HepG2 (cell line): ENCODE measurements around the gene METTL26. TPM values are rescaled to one million over a fixed set of nuclear protein-coding genes. Genes with fewer than 3 reads are reported as not detected.

Experiments
- E2F2 ChIP-seq: sonication (generic); formaldehyde crosslinking; IDR thresholded peaks from 2 replicates; pipeline ENCODE4 v1.4.0; 2020; ENCODE audit warnings: missing genetic modification reagents, borderline replicate concordance
- FOXA3 ChIP-seq: IDR thresholded peaks from 2 replicates; pipeline ENCODE4 v1.6.1; 2016; ENCODE audit warnings: missing genetic modification reagents, missing compliant biosample characterization
- HOXA3 ChIP-seq: sonication (generic); formaldehyde crosslinking; IDR thresholded peaks from 2 replicates; pipeline ENCODE4 v1.5.0; 2020; ENCODE audit warnings: missing genetic modification reagents
- HOXA9 ChIP-seq: sonication (generic); formaldehyde crosslinking; IDR thresholded peaks from 2 replicates; pipeline ENCODE4 v1.8.1; 2022; ENCODE audit warnings: missing genetic modification reagents, mild to moderate bottlenecking, moderate library complexity, borderline replicate concordance
- MEF2D ChIP-seq: sonication (generic); formaldehyde crosslinking; IDR thresholded peaks from 2 replicates; pipeline ENCODE4 v1.5.1; 2020; ENCODE audit warnings: mild to moderate bottlenecking, missing genetic modification reagents
- RBM22 ChIP-seq: fragments of 200-400 bp; formaldehyde crosslinking; optimal IDR thresholded peaks from 2 replicates; pipeline ENCODE3; 2017; ENCODE audit warnings: mild to moderate bottlenecking, low read length, moderate library complexity
- SMC3 ChIP-seq: IDR thresholded peaks from 2 replicates; pipeline ENCODE4 v1.6.1; 2011; ENCODE audit warnings: low read length, improper control_type of control experiment
- SP2 ChIP-seq: sonication (generic); formaldehyde crosslinking; IDR thresholded peaks from 2 replicates; pipeline ENCODE4 v1.5.1; 2020; ENCODE audit warnings: mild to moderate bottlenecking, missing genetic modification reagents
- ZBTB8A ChIP-seq: sonication (generic); formaldehyde crosslinking; IDR thresholded peaks from 2 replicates; pipeline ENCODE4 v1.4.0; 2020; ENCODE audit warnings: mild to moderate bottlenecking, low read depth, missing genetic modification reagents, borderline replicate concordance
- ZNF329 ChIP-seq: sonication (generic); formaldehyde crosslinking; IDR thresholded peaks from 2 replicates; pipeline ENCODE4 v1.9.0; 2021; ENCODE audit warnings: low read depth, mild to moderate bottlenecking, missing genetic modification reagents
- ZNF354B ChIP-seq: sonication (generic); formaldehyde crosslinking; IDR thresholded peaks from 2 replicates; pipeline ENCODE4 v1.8.0; 2022; ENCODE audit warnings: mild to moderate bottlenecking, missing genetic modification reagents
- ZNF558 ChIP-seq: sonication (generic); formaldehyde crosslinking; IDR thresholded peaks from 2 replicates; pipeline ENCODE4 v1.9.0; 2022; ENCODE audit warnings: mild to moderate bottlenecking, missing genetic modification reagents, borderline replicate concordance
- ZNF614 ChIP-seq: IDR thresholded peaks from 2 replicates; pipeline ENCODE4 v1.6.1; 2018; ENCODE audit warnings: missing biosample characterization, missing genetic modification reagents, inconsistent platforms, borderline replicate concordance
- ZNF615 ChIP-seq: sonication (generic); formaldehyde crosslinking; IDR thresholded peaks from 2 replicates; pipeline ENCODE4 v1.5.0; 2020; ENCODE audit warnings: mild to moderate bottlenecking, missing genetic modification reagents, borderline replicate concordance
- ZNF878 ChIP-seq: sonication (generic); formaldehyde crosslinking; IDR thresholded peaks from 2 replicates; pipeline ENCODE4 v1.8.1; 2023; ENCODE audit warnings: mild to moderate bottlenecking, missing genetic modification reagents, moderate library complexity
- polyA plus RNA-seq, 8 experiments: library from polyadenylated mRNA; depleted of rRNA in 3 of 8; stranded (reverse) in 7 of 8; unstranded in 1 of 8; fragments of >200 nt; fragmentation: Illumina TruSeq in 4 of 8; extraction: Trizol in 4 of 8; gene quantifications; 2 replicates each; pipeline versions ENCODE4 v1.2.1 to v1.2.3, GENCODE V29; 2011 to 2016; ENCODE audit warnings: low read depth in 4 of 8, missing spikeins in 1 of 8, mixed read lengths in 1 of 8; ENCODE audit not compliant: insufficient read depth in 1 of 8
- total RNA-seq, 5 experiments: library from RNA; depleted of rRNA; stranded (reverse); fragments of >200 nt; fragmentation: Illumina TruSeq; extraction: Trizol; gene quantifications; 2 replicates each; pipeline ENCODE4 v1.2.3, GENCODE V29; 2016; ENCODE audit warnings: low read depth in 1 of 5
- TF ChIP-seq, protein P1 (sequence below), 2 experiments: sonication (generic) in 1 of 2; formaldehyde crosslinking in 1 of 2; IDR thresholded peaks; 2 replicates each; pipeline versions ENCODE4 v1.6.1 to v1.9.0; 2014 to 2022; ENCODE audit warnings: antibody characterized with exemption in 1 of 2, borderline replicate concordance in 1 of 2, inconsistent platforms in 1 of 2, low read depth in 1 of 2, missing genetic modification reagents in 1 of 2
- TF ChIP-seq, protein P2 (sequence below): sonication (generic); formaldehyde crosslinking; IDR thresholded peaks from 2 replicates; pipeline ENCODE4 v1.4.0; 2020; ENCODE audit warnings: missing genetic modification reagents
- TF ChIP-seq, protein P3 (sequence below): IDR thresholded peaks from 2 replicates; pipeline ENCODE4 v1.6.1; 2018; ENCODE audit warnings: missing genetic modification reagents, mild to moderate bottlenecking, missing compliant biosample characterization

Gene METTL26
- total and polyA plus RNA-seq, 2 of the 13 experiments (the other 11 are each of a cell fraction or from before 2014, with no cell fraction given): 65.5 to 70.1 TPM

DNA sequence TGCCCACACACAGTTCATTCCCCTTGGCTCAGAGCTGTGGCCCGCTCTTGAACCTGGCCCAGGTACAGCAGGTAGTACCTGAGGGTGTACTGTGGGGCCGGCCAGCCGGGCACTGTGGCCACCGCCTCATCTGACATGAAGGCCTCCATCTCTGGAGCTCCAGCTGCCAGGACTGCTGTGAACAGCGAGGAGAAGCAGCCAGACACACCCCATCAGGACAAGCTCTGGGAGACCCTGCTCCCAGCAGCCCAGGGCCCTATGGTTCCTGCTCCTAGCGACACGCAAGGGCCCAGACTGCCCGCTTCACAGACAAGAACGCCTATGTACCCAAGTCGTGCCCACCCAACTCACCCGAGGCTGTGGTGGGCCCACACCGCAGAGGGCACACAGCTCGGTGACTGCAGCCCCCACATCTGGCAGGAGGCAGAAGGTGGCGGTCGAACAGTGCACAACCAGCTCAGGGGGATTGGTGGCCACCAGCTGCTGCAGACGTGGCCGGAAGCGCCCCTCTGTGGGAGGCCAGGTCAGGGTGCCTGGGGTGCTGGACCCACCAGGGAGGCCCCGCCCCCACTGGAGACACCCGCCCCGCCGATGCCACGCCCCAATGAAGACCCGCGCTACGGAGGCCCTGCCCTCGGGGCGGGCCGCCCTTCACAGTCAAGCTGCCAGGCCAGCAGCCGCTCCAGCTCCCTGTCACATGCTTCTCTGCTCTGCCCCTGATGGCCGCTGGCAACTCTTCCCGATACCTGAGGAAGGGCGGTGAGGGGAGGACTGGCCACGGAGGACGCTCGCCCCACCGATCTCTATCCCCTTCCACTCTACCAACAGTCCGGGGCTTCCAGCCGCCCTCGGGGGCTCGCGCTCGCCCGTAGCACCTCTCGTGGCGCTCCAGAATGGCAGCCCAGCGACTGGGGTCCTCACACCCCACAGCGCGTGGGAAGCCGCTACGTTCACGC lies 43.0 kb upstream of the METTL26 start (continued):
- TF ChIP-seq, protein P1, sequence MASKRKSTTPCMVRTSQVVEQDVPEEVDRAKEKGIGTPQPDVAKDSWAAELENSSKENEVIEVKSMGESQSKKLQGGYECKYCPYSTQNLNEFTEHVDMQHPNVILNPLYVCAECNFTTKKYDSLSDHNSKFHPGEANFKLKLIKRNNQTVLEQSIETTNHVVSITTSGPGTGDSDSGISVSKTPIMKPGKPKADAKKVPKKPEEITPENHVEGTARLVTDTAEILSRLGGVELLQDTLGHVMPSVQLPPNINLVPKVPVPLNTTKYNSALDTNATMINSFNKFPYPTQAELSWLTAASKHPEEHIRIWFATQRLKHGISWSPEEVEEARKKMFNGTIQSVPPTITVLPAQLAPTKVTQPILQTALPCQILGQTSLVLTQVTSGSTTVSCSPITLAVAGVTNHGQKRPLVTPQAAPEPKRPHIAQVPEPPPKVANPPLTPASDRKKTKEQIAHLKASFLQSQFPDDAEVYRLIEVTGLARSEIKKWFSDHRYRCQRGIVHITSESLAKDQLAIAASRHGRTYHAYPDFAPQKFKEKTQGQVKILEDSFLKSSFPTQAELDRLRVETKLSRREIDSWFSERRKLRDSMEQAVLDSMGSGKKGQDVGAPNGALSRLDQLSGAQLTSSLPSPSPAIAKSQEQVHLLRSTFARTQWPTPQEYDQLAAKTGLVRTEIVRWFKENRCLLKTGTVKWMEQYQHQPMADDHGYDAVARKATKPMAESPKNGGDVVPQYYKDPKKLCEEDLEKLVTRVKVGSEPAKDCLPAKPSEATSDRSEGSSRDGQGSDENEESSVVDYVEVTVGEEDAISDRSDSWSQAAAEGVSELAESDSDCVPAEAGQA (IDR thresholded peaks at IDR 0.05; ENCODE audit: low read depth): no peak
- TF ChIP-seq, protein P1 (CRISPR knock-in tag; IDR thresholded peaks at IDR 0.05; ENCODE audit: borderline replicate concordance): no peak
- no peak for TF ChIP-seq ZNF354B (CRISPR knock-in tag)
- TF ChIP-seq, protein P2, sequence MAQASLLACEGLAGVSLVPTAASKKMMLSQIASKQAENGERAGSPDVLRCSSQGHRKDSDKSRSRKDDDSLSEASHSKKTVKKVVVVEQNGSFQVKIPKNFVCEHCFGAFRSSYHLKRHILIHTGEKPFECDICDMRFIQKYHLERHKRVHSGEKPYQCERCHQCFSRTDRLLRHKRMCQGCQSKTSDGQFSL: no peak
- no peak for TF ChIP-seq ZBTB8A (CRISPR knock-in tag)
- no peak for TF ChIP-seq ZNF329 (CRISPR knock-in tag)
- TF ChIP-seq MEF2D: no peak
- TF ChIP-seq E2F2: peak; percentile 12; the same call in 1 of the 2 replicates
- TF ChIP-seq ZNF614 (CRISPR knock-in tag): peak; percentile 35; the same call in 1 of the 2 replicates
- TF ChIP-seq FOXA3 (CRISPR knock-in tag): no peak
- TF ChIP-seq HOXA3 (CRISPR knock-in tag): peak; percentile 57; the same call in 1 of the 2 replicates
- no peak; the same call in 1 of the 2 replicates for TF ChIP-seq SP2 (CRISPR knock-in tag)
- TF ChIP-seq ZNF558 (CRISPR knock-in tag): no peak
- TF ChIP-seq, protein P3, sequence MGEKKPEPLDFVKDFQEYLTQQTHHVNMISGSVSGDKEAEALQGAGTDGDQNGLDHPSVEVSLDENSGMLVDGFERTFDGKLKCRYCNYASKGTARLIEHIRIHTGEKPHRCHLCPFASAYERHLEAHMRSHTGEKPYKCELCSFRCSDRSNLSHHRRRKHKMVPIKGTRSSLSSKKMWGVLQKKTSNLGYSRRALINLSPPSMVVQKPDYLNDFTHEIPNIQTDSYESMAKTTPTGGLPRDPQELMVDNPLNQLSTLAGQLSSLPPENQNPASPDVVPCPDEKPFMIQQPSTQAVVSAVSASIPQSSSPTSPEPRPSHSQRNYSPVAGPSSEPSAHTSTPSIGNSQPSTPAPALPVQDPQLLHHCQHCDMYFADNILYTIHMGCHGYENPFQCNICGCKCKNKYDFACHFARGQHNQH (CRISPR knock-in tag): no peak
- no peak for TF ChIP-seq ZNF878
- TF ChIP-seq ZNF615 (CRISPR knock-in tag): no peak
- TF ChIP-seq RBM22: no peak
- TF ChIP-seq HOXA9 (CRISPR knock-in tag): no peak
- TF ChIP-seq SMC3: no peak
